Measurements from ENCODE around the gene SEC14L3. TPM values are rescaled to one million over a fixed set of nuclear protein-coding genes. Genes with fewer than 3 reads are reported as not detected.

The SEC14L3 gene
- total and polyA plus RNA-seq, 2 experiments from 2014 or later: not detected

- H3K4me1 ChIP-seq (ENCODE audit: insufficient read depth): no peaks in the 10 kb centered on the region
- WGBS (ENCODE audit: low lambda C conversion rate, missing lambda C conversion rate): 89% methylated on average over 3 of the region's 3 CpGs
- no peaks in the 10 kb centered on the region for H4K20me1 ChIP-seq (ENCODE audit: insufficient read depth, poor library complexity, severe bottlenecking)
- H3K4me2 ChIP-seq: no peak overlapping the region
- H3K27me3 ChIP-seq: no peaks in the 10 kb centered on the region
- H2AFZ ChIP-seq: no peak overlapping the region
- H3K79me2 ChIP-seq: no peaks in the 10 kb centered on the region
- DNase-seq (ENCODE audit: low spot score): no peak
- no peaks in the 10 kb centered on the region for H3K9me3 ChIP-seq (ENCODE audit: low read depth)
- no peak overlapping the region for H3K27ac ChIP-seq
- H3K9me2 ChIP-seq (replicated peaks; ENCODE audit: insufficient read depth): no peaks in the 10 kb centered on the region
- no peaks in the 10 kb centered on the region for H3K36me3 ChIP-seq (replicated peaks; ENCODE audit: insufficient read depth, low read depth)
- H3K4me3 ChIP-seq: no peak overlapping the region
- TF ChIP-seq EZH2phosphoT487 (IDR thresholded peaks at IDR 0.05; ENCODE audit: low read depth, severe bottlenecking, unreplicated experiment) (no peak), EZH2 (IDR thresholded peaks at IDR 0.05; ENCODE audit: borderline replicate concordance) (no peak)
Observed at GRCh38 chr22:30502911-30503310, 31.1 kb upstream of the SEC14L3 start.

GRCh38 chr22:30502153-30502552 is 30.3 kb upstream of the SEC14L3 start:
- no peaks in the 10 kb centered on the region for H3K36me3 ChIP-seq (replicated peaks; ENCODE audit: insufficient read depth, low read depth)
- no peak overlapping the region for H3K4me2 ChIP-seq
- no peak overlapping the region for H3K27ac ChIP-seq
- WGBS (ENCODE audit: low lambda C conversion rate, missing lambda C conversion rate): 92% methylated on average over 4 of the region's 4 CpGs
- H3K9me3 ChIP-seq (ENCODE audit: low read depth): no peaks in the 10 kb centered on the region
- H3K27me3 ChIP-seq: no peaks in the 10 kb centered on the region
- H3K4me1 ChIP-seq (ENCODE audit: insufficient read depth): no peaks in the 10 kb centered on the region
- no peaks in the 10 kb centered on the region for H3K79me2 ChIP-seq
- no peaks in the 10 kb centered on the region for H4K20me1 ChIP-seq (ENCODE audit: insufficient read depth, poor library complexity, severe bottlenecking)
- TF ChIP-seq EZH2 (IDR thresholded peaks at IDR 0.05; ENCODE audit: borderline replicate concordance) (no peak), EZH2phosphoT487 (IDR thresholded peaks at IDR 0.05; ENCODE audit: low read depth, severe bottlenecking, unreplicated experiment) (no peak), CTCF (IDR thresholded peaks at IDR 0.05; ENCODE audit: poor library complexity) (no peak)
- DNase-seq (ENCODE audit: low spot score): no peak
- H3K4me3 ChIP-seq: no peak overlapping the region
- no peak overlapping the region for H2AFZ ChIP-seq
- no peaks in the 10 kb centered on the region for H3K9me2 ChIP-seq (replicated peaks; ENCODE audit: insufficient read depth)

DNA sequence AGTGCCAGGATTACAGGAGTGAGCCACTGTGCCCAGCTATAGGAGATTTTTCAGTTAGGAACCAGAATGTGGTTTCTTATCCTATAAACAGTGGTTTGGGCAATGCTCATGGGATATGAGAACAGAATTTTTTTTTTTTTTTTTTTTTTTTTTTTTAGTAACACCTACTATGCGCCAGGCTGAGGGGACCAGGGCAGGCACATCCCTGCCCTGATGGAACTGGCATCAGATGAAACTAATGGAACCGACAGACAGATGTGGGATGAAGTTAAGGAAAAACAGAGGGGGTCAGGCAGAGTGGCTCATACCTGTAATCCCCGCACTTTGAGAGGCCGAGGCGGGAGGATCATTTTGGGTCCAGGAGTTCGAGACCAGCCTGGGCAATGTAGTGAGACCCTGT is 28.8 kb upstream of the SEC14L3 start:
- WGBS (ENCODE audit: low lambda C conversion rate, missing lambda C conversion rate): 96% methylated on average over 6 of the region's 6 CpGs
- no peak overlapping the region for H3K4me3 ChIP-seq
- H3K27ac ChIP-seq: no peak overlapping the region
- DNase-seq (ENCODE audit: low spot score): no peak
- H2AFZ ChIP-seq: no peak overlapping the region
- TF ChIP-seq EZH2phosphoT487 (IDR thresholded peaks at IDR 0.05; ENCODE audit: low read depth, severe bottlenecking, unreplicated experiment) (no peak), EZH2 (IDR thresholded peaks at IDR 0.05; ENCODE audit: borderline replicate concordance) (no peak), CTCF (IDR thresholded peaks at IDR 0.05; ENCODE audit: poor library complexity) (no peak)
- no peaks in the 10 kb centered on the region for H3K27me3 ChIP-seq
- no peak overlapping the region for H3K4me2 ChIP-seq
- H3K36me3 ChIP-seq (replicated peaks; ENCODE audit: insufficient read depth, low read depth): no peaks in the 10 kb centered on the region
- no peaks in the 10 kb centered on the region for H4K20me1 ChIP-seq (ENCODE audit: insufficient read depth, poor library complexity, severe bottlenecking)
- H3K9me2 ChIP-seq (replicated peaks; ENCODE audit: insufficient read depth): no peaks in the 10 kb centered on the region
- no peaks in the 10 kb centered on the region for H3K9me3 ChIP-seq (ENCODE audit: low read depth)
- no peaks in the 10 kb centered on the region for H3K4me1 ChIP-seq (ENCODE audit: insufficient read depth)
- no peaks in the 10 kb centered on the region for H3K79me2 ChIP-seq

DNA sequence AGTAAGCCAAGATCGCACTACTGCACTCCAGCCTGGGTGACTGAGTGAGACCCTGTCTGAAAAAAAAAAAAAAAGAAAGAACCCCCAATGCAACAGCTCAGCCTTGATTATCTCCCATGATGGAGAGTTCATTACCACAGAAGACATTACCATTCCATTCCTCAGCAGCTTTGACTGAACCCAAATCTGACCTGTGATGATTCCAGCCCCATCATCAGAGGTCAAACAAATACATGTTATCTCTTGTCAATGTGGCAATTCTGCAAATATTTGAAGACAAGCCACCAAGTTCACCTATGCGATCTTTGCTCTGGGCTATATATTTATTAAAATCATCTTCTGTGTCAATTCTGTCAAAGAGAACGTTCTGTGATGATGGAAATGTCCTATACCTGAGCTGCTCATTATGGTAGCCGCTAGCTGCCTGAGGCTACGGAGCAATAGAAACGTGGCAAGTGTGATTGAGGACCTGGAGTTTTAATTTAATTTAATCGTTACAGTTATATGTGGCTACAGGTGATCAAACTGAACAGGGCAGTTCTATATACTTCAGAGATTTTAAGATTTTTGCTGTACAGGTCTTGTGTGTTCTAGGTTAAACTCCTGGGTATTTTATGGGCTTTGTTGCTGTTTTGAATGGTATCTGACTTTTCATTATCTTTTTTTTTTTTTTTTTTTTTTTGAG is 25.8 kb upstream of the SEC14L3 start:
- Histone ChIP-seq H3K36me3 (replicated peaks; ENCODE audit: insufficient read depth, low read depth) (no peaks in the 10 kb centered on the region), H3K4me2 (no peak overlapping the region), H3K4me1 (ENCODE audit: insufficient read depth) (no peaks in the 10 kb centered on the region), H3K79me2 (no peaks in the 10 kb centered on the region), H4K20me1 (ENCODE audit: insufficient read depth, poor library complexity, severe bottlenecking) (no peaks in the 10 kb centered on the region), H3K9me3 (ENCODE audit: low read depth) (no peaks in the 10 kb centered on the region), H3K27me3 (no peaks in the 10 kb centered on the region), H3K4me3 (no peak overlapping the region), H2AFZ (no peak overlapping the region), H3K27ac (no peak overlapping the region), H3K9me2 (replicated peaks; ENCODE audit: insufficient read depth) (no peaks in the 10 kb centered on the region)
- TF ChIP-seq EZH2phosphoT487 (IDR thresholded peaks at IDR 0.05; ENCODE audit: low read depth, severe bottlenecking, unreplicated experiment): no peak
- no peak for TF ChIP-seq CTCF (IDR thresholded peaks at IDR 0.05; ENCODE audit: poor library complexity)
- TF ChIP-seq EZH2 (IDR thresholded peaks at IDR 0.05; ENCODE audit: borderline replicate concordance): no peak
- 77% methylated on average over 7 of the region's 7 CpGs for WGBS (ENCODE audit: low lambda C conversion rate, missing lambda C conversion rate)
- DNase-seq (ENCODE audit: low spot score): no peak
